Pancreas (tissue), 10 donors: Measurements from ENCODE around the gene SMIM28. TPM values are rescaled to one million over a fixed set of nuclear protein-coding genes. Genes with fewer than 3 reads are reported as not detected.
A peak's percentile ranks its signal among the peaks of the same experiment; 100 is the strongest.

Source experiments
- ATAC-seq, 4 donors: fragments of 200-7000 bp; cut with Tn5 transposase; one replicate each; pipeline versions ENCODE4 v1.8.0 to v1.9.1; 2020; ENCODE audit warnings: mild to moderate bottlenecking in 4 of 4, moderate library complexity in 4 of 4
- DNase-seq, 6 donors: peaks; one replicate each; pipeline ENCODE4 v3.0.0-alpha.2; 2020
- FAIRE-seq: peaks from 2 replicates; lab custom pipeline; 2012; peaks lifted over from hg19 to GRCh38; lab: Jason Lieb, UNC
- H3K27ac ChIP-seq, 4 donors: fragments of 200-600 bp; sonication (generic); 1 replicate in 3 of 4; 2 replicates in 1 of 4; pipeline versions ENCODE4 v1.5.0 to v1.8.0; 2020
- H3K27me3 ChIP-seq, 4 donors: fragments of 200-600 bp; one replicate each; pipeline ENCODE4 v1.8.0; 2021
- H3K36me3 ChIP-seq, 3 donors: fragments of 200-600 bp; sonication (generic) in 1 of 3; one replicate each; pipeline versions ENCODE4 v1.5.0 to v1.8.0; 2020 to 2021
- H3K4me1 ChIP-seq, 3 donors: fragments of 200-600 bp; one replicate each; pipeline ENCODE4 v1.8.0; 2021
- H3K4me3 ChIP-seq, 4 donors: fragments of 200-600 bp; sonication (generic) in 2 of 4; one replicate each; pipeline versions ENCODE4 v1.5.0 to v1.8.0; 2020 to 2021
- H3K9me3 ChIP-seq, 4 donors: fragments of 200-600 bp; one replicate each; pipeline ENCODE4 v1.8.0; 2021
- CTCF ChIP-seq, 4 donors: fragments of 200-600 bp; sonication (generic) in 3 of 4; IDR thresholded peaks; one replicate each; pipeline versions ENCODE4 v1.5.0 to v1.8.0; 2021; ENCODE audit warnings: antibody characterized with exemption in 4 of 4
- WGBS, 2 donors: extraction: QIAGEN DNeasy Blood & Tissue Kit; methylation state at CpG; one replicate each; pipeline ENCODE4 v1.1.7; 2013; 5-methylcytosine and 5-hydroxymethylcytosine counted together
- intact Hi-C, 3 donors: fragments of 100-400 bp; cut with DNase I; formaldehyde crosslinking; loops; one replicate each; pipeline versions ENCODE4 v1.11.1 to v1.14.2; 2022
- polyA plus RNA-seq, 2 donors: library from polyadenylated mRNA; stranded (reverse); fragments of 200-250 nt; gene quantifications; one replicate each; pipeline ENCODE4 v1.2.3, GENCODE V29; 2013
- total RNA-seq, 6 donors: library from RNA; stranded (reverse); fragmentation: NEBNext Ultra II Directional in 4 of 6; extraction: Animal tissue kit (Norgen Biotek cat#: 25700) in 4 of 6; gene quantifications; one replicate each; pipeline versions ENCODE4 v1.2.1 to v1.2.4, GENCODE V29; 2021 to 2023
- donor health status: healthy with polysubstance abuse.
- donor health status: DM: no; HTN: no; CAD: no; lungs with moderate emphysema.
- donor health status: DM: no; HTN: no; CAD: no.
- donor health status: control.
- donor health status: control.
- donor health status: Bipolar disorder and iron deficiency.
- donor health status: DM: yes; HTN: yes; CAD: no.
- donor health status: DM: no; HTN: no; CAD: no.
- donor health status: DM: no; HTN: no; CAD: no.
- donor health status: DM: yes; HTN: yes; CAD: no.

Gene SMIM28
- total and polyA plus RNA-seq, 8 donors, result not detected

- Histone ChIP-seq H3K36me3 (no peaks in the 10 kb centered on the region), H3K27me3 (no peaks in the 10 kb centered on the region), H3K27ac (no peak overlapping the region), H3K9me3 (no peaks in the 10 kb centered on the region), H3K4me1 (peaks cover 3 to 15% (median 5%) of the 10 kb centered on the region in 3 donors), H3K4me3 (no peak overlapping the region)
- intact Hi-C loops, result no loop called here
- DNase-seq, result no peak
- 89 to 94% methylated on average over 2 of the region's 2 CpGs for WGBS, 2 donors
- no peak for ATAC-seq
- FAIRE-seq, result no peak
- no peak for TF ChIP-seq CTCF (IDR thresholded peaks at IDR 0.05)
Measured at GRCh38 chr6:138374815-138375214, 2.9 kb upstream of the SMIM28 start.

- H3K36me3 ChIP-seq, result no peaks in the 10 kb centered on the region
- no peak for TF ChIP-seq CTCF (IDR thresholded peaks at IDR 0.05)
- peaks cover 0 to 6% (median 0%) of the 10 kb centered on the region in 3 donors for H3K4me1 ChIP-seq
- H3K4me3 ChIP-seq, result no peak overlapping the region
- H3K27ac ChIP-seq, result no peak overlapping the region
- no peaks in the 10 kb centered on the region for H3K27me3 ChIP-seq
- DNase-seq (no peak), ATAC-seq (no peak), FAIRE-seq (no peak)
- no peaks in the 10 kb centered on the region for H3K9me3 ChIP-seq
- intact Hi-C loops, result no loop called here
Measured at GRCh38 chr6:138377042-138377441, 663 bp upstream of the SMIM28 start.

GRCh38 chr6:138378463-138378862, 758 bp downstream of the SMIM28 start:
- Histone ChIP-seq H3K9me3 (no peaks in the 10 kb centered on the region), H3K27me3 (no peaks in the 10 kb centered on the region), H3K4me1 (peaks cover 0 to 6% (median 0%) of the 10 kb centered on the region in 3 donors), H3K36me3 (no peaks in the 10 kb centered on the region), H3K27ac (no peak overlapping the region), H3K4me3 (no peak overlapping the region)
- DNase-seq (no peak), ATAC-seq (peak in 2 of 4 donors; percentile 30 to 64), FAIRE-seq (no peak)
- 24 to 36% methylated on average over 4 of the region's 4 CpGs for WGBS, 2 donors
- intact Hi-C loops, result no loop called here
- TF ChIP-seq CTCF (IDR thresholded peaks at IDR 0.05), result no peak

- no peaks in the 10 kb centered on the region for H3K27me3 ChIP-seq
- no peak for TF ChIP-seq CTCF (IDR thresholded peaks at IDR 0.05)
- no peaks in the 10 kb centered on the region for H3K36me3 ChIP-seq
- peaks cover 0 to 9% (median 5%) of the 10 kb centered on the region in 3 donors for H3K4me1 ChIP-seq
- intact Hi-C loops, result no loop called here
- DNase-seq, result no peak
- no peak for ATAC-seq
- no peak for FAIRE-seq
- H3K4me3 ChIP-seq, result no peak overlapping the region
- no peak overlapping the region for H3K27ac ChIP-seq
- H3K9me3 ChIP-seq, result no peaks in the 10 kb centered on the region
- 90 to 95% methylated on average over 8 of the region's 8 CpGs for WGBS, 2 donors
Measured at GRCh38 chr6:138382498-138383265, 5.0 kb downstream of the SMIM28 start.

- ATAC-seq, result no peak
- TF ChIP-seq CTCF (IDR thresholded peaks at IDR 0.05), result no peak
- WGBS, 2 donors, result 67 to 69% methylated on average over 3 of the region's 3 CpGs
- Histone ChIP-seq H3K9me3 (no peaks in the 10 kb centered on the region), H3K27me3 (no peaks in the 10 kb centered on the region), H3K36me3 (no peaks in the 10 kb centered on the region), H3K4me3 (no peak overlapping the region), H3K4me1 (peaks cover 0 to 10% (median 5%) of the 10 kb centered on the region in 3 donors), H3K27ac (no peak overlapping the region)
- intact Hi-C loops, result no loop called here
- DNase-seq, result no peak
- no peak for FAIRE-seq
Measured at GRCh38 chr6:138383776-138384175, 6.1 kb downstream of the SMIM28 start.
